ENCODE measurements around the gene GREB1.

The GREB1 gene

DNA sequence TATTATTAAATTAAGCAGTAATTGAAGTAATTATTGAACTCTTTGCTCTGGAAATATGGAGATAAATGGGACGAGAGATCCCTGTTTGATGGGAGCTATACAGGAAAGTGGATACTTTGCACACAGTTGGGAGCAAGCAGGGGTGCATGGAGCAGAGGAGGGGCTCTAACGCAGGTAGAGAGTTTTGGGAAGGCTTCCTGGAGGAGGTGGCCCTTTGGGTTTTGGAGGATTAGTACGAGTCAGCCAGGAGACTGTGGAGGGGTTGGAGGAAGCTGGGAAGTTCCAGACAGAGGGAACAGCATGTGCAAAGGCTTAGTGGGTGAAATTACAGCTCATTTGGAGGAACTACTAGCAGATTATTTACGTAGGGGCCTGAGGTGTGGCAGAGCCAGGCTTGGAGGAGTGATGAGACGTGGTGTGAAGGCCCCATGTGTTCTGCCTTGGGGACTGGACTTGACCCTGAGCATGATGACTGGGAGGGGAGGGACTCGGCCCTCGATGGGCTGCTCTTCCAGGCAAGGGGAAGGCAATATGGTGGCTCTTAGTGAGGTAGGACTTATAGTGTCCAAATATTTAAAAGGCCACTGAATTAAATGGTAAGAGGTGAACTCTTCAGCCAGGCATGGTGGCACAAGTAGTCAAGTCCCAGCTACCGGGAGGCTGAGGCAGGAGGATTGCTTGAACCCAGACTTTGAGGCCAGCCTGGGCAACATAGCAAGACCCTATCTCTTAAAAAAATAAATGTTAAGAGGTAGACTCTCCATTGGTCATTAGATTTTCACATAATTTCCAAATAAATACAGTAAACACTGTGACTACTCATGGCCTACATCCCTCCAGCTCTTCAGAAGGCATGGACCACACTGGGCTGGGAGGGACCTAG lies 30.2 kb downstream of the GREB1 start:
- no peak for DNase-seq

DNA sequence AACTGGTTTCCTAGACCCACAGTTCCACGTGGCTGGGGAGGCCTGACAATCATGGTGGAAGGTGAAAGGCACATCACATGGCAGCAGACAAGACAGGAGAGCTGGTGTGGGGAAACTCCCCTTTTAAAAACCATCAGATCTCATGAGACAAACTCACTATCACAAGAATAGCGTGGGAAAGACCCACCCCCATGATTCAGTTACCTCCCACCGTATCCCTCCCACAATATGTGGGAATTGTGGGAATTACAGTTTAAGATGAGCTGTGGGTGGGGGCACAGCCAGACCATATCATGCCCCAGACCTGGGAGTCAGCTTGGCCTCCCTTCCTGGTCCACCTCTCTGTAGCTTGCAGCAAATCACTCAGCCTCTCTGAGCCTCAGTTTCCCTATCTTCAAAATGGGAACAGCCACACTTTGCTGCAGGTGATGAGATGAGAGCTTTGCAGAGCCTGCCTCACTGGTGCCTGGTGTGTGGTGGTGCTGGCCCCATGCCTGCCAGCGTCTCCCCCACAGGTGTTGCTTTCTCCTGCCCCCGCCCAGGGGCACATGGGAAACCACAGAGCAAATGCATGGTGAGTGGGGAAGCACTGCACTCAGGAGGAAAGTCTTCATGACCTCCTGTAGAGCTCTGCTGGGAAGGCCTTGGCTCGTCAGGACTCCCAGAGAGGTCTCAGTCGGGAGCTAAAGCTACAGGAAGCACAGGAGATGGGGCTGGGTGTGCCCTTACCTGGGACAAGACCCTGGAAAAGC lies 31.1 kb downstream of the GREB1 start:
- DNase-seq, result no peak

DNA sequence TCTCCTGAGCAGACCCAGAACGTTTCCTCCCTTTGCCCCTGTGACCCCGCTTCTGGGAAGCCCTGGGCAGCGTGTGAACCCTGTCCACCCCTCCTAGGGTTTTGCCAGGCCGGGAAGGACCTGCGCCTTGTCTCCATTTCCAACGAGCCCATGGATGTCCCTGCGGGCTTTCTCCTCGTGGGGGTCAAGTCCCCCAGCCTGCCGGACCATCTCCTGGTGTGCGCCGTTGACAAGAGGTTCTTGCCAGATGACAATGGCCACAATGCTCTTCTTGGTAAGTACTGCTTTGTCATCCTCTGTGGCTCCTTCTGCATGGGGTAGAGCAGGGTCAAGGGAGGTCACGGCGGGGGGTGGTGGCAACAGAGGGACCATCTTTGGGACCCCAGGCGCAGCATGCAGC lies 32.5 kb downstream of the GREB1 start:
- DNase-seq, result no peak

DNA sequence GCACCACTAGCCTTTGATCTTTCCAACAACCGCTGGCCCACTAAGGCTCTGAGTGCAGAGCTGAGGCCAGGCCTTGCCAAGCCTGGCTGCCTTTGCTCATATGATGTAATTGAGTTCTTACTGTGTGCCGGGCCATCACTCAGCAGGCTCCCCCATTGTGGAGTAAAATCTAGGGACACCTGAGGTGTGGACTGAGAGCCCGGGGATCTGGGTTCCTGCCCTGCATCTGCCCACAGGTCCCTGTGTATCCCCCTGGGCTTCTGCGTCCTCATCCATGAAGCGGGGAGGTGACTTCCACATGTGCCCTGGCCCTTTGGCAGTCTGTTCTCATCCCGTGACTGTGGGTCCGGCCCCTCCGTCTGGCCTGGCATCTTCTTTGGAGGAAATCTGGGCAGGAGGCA lies 33.8 kb downstream of the GREB1 start:
- no peak for DNase-seq

DNA sequence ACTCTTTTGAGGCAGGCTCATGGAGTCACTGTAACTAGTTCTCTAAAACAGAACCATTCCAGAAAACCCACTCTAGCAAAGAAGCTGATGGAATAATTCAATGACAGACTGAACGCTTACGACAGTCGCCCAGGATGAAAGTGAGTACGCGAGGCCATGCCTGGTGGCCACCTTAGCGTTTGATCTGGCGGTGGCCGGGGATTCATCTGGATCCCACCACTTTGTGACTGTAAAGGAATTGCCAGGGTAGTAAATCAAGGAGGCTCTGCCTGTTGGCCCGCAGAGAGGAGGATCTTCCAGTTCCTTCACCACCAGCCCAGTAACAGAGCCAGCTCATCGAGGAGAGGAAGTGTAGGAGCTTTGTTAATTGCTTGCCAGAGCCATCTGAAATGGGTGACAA lies 34.6 kb downstream of the GREB1 start:
- DNase-seq, result no peak

DNA sequence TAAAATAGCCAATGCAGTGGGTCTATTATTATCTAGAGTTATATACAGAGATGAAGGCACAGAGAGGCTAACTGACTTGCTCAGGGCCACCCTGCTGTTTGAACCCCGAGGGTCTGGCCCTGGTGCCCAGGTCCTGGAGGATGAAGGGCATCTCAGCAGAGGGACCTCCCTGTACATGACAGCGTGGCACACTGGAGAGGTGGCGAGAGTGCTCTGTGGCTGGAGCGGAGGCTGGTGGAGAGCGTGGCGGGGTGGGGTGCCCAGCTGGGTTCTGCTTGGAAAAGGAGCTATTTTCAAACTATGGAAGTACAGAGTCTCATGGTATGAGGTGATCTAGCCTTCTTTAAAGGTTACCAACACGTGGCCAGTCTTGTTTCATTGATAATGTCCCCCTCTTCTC lies 35.8 kb downstream of the GREB1 start:
- no peak for DNase-seq

DNA sequence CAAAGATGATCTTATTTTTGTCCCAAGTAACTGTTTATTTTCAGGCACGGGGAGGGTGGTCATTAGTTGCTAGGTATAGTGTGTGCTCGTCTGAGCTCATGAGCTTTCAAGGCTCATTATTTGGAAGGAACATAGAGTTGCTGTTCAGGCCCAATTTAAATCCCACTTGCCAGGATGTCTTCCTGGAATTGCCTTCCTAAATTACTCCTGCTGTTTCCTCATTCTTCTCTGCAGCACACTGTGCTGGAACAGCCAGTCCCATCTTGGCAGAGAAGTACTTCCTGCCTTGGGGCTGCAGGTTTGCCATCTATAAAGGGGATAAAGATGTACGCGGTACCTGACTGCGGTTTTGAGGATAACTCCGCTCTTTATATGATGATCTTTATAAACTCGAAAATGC lies 37.3 kb downstream of the GREB1 start:
- DNase-seq, result no peak

DNA sequence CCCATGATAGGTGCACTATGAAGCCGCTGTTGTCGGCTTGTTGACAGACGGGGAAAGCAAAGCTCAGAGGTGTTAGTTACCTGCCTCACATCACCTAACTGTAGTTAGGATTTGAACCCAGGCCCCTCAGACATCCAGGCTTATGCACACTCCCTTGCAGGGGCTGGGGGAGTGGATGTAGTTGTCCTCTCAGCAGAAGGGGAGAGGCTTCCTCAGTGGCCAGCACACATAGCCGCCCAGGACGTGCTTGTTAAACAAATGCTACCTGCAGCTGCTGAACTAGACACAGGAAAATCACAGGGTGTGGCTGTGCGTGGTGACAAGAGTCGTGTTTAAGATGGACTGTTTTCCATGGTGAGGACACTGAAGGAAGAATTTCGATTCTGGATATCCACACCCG lies 39.2 kb downstream of the GREB1 start:
- DNase-seq, result no peak

DNA sequence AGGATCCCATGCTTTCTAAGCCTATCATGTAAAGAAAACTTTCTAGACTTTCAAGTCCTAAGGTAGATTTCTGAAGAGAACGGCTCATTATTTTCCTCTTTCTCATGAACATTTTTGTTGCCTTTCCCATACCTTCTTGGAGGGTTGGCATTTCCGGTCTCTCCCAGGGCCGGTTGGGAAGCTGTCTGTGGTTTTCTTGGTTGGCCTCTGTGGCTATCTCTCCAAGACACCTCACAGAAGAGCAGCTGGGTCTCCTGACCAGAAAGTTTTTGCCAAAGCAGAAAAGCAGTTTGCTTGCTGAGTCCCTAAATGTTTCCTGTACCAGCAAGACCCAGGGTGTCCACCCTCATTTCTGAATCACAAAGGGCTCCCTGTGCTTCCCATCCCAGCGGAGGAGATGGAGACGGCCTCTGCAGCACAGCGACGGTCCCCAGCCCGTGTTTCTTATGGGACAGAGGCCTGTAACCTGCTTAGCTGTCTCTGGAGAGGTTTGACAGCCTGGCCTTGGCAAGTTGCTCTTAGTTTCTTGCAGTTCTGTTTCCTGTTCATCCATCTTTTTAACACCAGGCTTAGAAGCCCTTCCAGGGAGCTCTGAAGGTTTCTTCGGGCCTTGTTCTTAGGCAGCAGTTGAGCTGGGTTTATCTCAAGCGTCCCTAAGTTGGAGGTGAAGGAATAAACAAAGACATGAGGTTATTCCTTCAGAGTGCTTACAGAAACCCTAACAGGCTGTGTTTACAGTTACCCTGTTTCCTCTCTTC lies 39.8 kb downstream of the GREB1 start:
- DNase-seq, result no peak

DNA sequence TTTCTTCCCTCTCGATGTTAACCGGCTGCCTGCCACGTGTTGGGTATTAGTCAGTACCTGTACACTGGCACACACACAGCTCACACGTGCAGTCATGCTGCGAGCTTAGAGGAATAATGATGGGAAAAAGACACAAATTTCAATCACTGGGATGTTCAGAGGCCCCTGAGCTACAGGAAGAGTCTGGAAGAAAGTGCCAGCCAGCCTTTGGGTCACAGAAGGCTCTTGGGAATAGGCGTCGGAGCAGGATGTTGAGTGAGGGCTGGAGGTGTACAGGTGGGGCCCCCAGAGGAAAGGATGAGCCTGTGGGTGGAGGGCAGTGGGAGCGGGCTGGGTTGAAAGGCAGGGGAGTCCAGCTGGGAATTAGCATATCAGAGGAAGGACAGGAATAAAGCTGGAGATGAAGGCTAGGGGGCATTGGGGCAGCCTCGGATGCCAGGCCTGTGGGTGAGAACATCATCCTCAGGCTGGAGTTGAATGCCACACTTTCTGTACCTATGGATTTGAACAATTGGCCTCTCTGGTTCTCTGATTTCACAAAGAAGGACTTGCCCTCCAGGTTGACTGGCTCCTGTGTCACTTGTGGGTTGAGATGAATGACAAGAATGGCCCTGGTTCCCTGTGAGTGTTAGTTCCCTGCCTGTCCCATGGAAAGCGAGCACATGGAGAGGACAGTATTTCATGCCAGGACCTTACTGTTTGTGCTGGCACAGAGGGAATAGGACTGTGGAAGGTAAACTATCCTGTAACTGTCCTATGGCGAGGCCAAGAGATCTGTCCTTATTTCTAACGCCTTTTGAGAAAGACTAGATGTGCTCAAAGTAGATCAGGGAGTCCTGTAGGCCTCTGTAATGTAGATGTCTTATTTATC lies 40.6 kb downstream of the GREB1 start:
- no peak for DNase-seq

DNA sequence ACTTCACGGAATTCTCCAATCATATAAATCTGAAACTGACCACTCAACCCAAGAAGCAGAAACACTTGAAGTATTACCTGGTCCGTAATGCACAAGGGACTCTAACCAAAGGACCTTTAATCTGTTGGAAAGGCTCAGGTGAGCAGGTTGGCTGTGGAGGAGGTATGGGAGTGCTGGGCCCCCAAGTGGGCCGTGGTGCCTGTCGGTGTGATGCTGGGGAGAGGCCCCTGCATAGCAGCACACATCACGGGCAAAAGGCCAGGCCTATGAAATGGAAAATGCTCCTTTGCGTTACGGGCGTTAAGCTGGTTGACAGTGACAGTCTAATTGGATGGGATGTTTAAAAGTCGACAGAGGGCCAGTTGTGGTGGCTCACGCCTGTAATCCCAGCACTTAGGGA lies 42.6 kb downstream of the GREB1 start:
- DNase-seq, result no peak

DNA sequence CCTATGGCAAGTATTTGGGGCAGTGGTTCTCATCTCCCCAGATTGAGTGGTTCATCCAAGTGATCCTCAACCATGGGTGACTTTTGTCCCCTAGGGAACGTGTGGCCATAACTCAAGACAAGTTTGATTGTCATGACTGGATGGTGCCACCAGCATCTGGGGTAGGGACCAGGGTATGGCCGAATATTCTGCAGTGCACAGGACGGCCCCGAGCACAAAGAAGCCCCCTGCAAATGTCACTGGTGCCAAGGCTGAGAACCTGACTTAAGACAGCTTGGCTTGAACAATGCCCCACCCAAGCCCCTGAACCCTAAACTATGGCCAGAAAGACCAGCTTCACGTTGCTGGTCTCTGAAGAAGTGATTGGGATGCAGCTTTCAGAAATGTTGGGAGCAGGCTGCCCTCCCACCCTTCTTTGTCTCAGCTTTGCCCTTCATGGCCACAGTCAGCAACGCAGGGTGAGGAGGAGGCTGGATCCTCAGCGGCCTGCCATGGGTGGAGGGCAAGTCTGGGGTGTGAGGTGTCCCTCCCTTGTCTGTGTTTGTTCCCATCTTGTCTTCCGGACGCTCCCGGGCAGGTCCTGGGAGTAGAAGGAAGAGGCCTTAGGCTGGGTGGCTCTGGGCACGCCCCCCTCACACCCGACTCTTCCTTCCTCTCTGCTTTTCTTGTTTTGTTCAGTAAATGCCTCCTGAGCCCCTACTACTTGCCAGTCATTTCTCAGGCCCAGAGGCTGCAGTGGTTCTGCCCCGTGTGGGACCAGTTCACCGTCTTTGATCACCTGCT lies 43.4 kb downstream of the GREB1 start:
- no peak for DNase-seq

DNA sequence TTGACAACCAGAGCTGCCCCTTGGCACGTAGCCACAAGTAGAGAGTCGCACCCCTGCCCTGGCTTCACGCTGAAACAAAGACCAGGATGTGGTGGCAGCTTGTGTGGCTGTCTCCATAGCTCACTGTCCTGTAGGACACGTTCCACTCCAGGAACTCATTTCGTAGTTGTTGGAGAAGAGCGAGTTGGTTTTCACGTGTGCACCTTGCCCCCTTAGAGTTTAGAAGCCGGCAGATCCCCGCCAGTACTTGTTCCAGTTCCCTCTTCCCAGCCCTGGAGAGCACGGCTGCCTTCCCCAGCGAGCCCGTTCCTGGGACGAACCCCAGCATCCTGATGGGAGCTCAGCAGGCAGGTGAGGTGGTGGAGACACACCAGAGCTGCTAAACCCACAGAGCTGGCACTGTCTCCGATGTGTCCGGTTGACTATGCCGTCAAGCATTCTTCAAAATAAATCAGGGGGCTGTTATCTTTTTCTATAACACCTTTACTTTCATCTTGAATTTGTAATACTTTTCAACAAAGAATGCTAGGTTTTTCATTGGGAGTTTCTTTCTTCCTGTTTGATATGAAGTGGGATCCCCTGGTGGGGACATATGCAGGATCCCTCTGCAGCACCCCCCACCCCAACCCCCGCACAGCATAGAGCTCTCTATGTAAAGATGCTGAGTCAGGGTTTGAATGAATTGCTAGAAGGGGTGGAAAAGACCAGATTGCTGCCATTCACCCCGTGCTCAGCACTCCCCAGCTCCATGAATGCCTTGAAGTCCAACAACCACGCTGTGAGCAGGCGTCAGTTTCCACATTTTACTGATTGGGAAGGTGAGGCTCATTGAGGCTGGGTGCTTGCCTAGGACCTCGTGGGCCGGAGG lies 44.5 kb downstream of the GREB1 start:
- DNase-seq, result no peak

DNA sequence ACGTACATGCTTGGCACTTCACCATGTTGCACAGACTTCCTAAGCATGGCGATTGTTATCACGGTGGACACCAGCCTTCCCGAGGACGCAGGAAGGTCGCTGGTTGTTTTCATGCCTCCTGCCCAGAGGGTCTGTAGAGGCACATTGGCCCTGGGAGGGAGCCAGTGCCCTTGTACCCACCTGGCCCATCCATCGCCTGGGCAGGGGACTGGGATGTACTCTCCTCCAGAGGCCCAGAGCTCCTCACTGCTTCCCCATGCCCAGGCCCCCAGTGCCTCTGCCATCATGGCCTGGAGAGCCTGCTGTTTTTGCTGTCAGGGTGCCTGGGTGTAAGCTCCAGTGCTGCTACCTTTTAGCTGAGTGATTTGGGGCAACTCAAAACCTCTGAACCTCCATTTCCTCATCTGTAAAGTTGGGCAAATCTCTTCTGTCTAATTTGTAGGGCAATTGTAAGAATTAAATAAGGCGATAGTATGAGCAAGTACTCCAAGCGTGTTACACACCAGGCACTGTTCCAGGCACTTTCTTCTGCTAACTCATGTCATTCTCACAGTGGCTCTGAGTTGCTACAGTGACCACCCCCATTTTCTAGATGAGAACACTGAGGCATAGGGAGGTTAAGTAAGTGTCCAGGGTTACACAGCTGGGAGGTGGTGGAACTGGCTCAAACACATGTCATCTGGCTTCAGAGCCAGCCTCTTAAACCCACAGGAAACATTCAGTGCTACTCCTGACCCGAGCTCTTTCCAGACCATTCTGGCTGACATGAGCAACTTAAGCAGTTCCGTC lies 45.3 kb downstream of the GREB1 start:
- DNase-seq, result no peak

DNA sequence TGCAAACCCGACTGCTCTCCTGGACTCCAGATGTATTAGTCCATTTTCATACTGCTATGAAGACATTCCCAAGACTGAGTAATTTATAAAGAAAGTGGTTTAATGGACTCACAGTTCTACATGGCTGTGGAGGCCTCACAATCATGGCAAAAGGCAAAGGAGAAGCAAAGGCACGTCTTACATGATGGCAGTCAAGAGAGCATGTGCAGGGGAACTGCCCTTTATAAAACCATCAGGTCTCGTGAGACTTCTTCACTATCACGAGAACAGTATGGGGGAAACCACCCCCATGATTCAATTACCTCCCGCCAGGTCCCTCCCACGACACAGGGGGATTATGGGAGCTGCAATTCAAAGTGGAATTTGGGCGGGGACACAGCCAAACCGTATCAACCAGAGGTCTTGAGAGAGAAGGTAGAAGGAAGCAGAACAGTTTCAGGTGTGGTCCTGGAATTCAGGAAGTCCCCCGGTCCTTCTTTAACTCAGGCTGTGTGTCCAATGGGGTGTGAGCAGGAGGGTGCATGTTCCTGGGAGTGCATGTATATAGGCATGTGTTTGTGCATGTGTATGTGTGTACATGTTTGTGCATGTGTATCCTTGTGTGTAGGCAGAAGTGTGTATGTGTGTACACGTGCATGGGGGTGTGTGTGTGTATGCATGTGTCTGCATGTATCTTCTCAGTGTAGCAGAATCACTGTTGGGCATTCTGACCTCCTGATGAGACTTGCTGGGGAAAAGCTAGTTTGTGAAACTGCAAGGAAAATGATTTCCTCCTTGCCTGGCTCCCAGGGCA lies 46.2 kb downstream of the GREB1 start:
- no peak for DNase-seq

DNA sequence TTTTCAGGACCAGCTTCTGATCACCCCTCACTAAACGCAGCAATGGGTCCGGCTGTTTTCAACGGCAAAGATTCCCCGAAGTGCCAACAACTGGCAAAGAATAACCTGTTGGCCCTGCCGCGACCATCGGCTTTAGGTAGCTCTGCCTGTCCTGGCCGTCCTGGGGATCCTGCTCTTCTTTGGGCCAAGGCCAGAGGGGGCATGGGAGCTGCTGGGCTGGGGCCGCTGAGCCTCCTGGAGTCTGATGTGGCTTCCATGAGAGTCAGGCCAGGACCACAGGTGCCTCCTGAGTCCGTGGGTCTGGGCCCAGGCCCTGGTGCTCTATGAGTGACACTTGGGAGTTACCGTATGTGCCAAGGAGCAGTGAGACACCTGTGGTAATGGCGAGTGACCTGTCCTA lies 46.9 kb downstream of the GREB1 start:
- DNase-seq, result no peak

DNA sequence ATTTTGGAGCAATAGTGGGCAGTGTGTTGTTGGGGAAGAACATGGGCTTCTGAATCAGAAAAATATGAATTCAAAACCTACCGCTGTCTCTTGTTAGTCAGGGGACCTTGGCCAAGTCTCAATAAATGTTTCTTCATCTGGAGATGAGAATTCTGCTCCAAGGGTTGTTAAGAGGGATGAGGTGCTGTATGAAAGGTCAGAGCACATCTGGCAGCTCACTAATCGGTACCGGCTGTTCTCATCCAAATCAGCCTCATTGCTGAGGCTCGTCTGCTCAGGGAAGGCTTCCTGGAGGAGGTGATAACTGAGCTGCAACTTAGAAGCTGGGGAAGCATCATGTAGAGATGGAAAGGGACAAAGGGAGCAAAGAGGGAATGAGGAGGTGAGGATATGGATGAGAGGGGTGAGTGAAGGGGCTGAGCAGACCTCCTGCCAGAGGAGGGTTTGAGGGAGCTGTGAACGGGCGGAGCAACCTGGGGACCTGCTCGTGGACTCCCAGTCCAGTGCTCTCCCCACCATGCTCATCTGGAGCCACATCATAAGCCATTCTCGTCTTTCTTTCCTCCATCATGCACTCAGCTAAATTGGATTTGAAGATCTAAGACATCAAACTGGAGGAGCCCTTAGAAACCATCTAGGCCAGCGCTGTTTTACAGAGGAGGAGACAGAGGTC lies 47.4 kb downstream of the GREB1 start:
- no peak for DNase-seq

DNA sequence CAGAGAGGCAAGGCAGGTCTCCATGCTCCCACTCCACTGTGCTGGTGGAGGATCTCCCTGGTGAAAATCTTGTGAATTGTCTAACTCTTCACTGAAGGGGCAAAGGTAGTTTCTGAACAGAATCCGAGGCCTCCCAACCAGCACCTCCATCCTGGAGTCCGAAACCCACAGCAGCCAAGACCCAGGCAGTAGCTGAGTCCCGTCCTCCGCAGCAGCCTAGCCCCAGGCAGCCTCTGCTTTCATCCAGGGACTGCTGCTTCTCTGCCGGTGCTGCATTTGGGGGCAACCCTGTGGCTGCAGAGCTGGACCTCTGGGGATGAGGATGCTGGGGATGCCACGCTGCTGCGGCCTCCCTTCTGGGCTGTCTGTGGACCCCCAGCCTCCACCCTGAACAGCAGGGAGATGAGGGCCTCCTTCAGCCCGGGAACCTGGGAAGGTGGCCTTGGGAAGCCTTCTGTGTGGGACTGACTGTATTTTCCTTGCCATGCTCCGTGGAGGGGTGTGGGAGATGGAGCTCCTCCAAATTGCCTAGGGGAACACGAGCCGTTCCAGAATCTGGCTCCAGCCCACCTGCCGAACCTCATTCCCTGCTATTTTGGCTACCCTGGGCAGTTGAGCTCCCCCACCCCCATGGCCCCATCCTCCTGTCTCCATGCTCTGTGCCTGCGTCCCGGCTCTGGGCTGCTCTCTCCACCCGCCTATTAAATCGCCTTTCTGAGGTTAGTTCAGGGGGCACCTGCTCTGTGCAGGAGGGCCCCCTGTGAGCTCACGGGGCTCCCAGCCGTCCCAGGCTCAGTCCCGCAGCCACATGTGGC lies 48.2 kb downstream of the GREB1 start:
- DNase-seq, result no peak

Data from NCI-H2107 (cell line).